GM23338 (cell line): ENCODE measurements around the gene PARP14. TPM values are rescaled to one million over a fixed set of nuclear protein-coding genes. Genes with fewer than 3 reads are reported as not detected.
A peak's percentile ranks its signal among the peaks of the same experiment; 100 is the strongest.

Experiments used
- ATAC-seq: fragments of 200-7000 bp; cut with Tn5 transposase; 3 replicates; pipeline ENCODE4 v1.9.1; 2020
- DNase-seq: peaks from one replicate; pipeline ENCODE4 v3.0.0-alpha.2; 2015; ENCODE audit warnings: low spot score
- H2AFZ ChIP-seq: fragments of 200-600 bp; sonication (generic); 2 replicates; pipeline ENCODE4 v1.8.0; 2016; ENCODE audit warnings: antibody characterized with exemption, mild to moderate bottlenecking, moderate library complexity
- H3F3A ChIP-seq: fragments of 200-600 bp; sonication (generic); replicated peaks from 2 replicates; pipeline ENCODE4 v1.8.0; 2017; ENCODE audit warnings: antibody characterized with exemption, mixed run types, low read depth
- H3K27ac ChIP-seq: fragments of 200-600 bp; sonication (generic); 2 replicates; pipeline ENCODE4 v1.6.1; 2016; ENCODE audit warnings: low read depth
- H3K27me3 ChIP-seq: fragments of 200-600 bp; sonication (generic); 2 replicates; pipeline ENCODE4 v1.8.0; 2016; ENCODE audit warnings: mild to moderate bottlenecking, mixed run types, moderate library complexity; ENCODE audit not compliant: insufficient read depth
- H3K36me3 ChIP-seq: fragments of 200-600 bp; sonication (generic); 2 replicates; pipeline ENCODE4 v1.8.0; 2016; ENCODE audit warnings: mild to moderate bottlenecking; ENCODE audit not compliant: insufficient read depth
- H3K4me1 ChIP-seq: fragments of 200-600 bp; sonication (generic); 2 replicates; pipeline ENCODE4 v1.8.0; 2016; ENCODE audit warnings: mild to moderate bottlenecking, moderate library complexity; ENCODE audit not compliant: insufficient read depth
- H3K4me2 ChIP-seq: fragments of 200-600 bp; sonication (generic); 2 replicates; pipeline ENCODE4 v1.7.1; 2017; ENCODE audit warnings: mixed run types
- H3K4me3 ChIP-seq: fragments of 200-600 bp; sonication (generic); 2 replicates; pipeline ENCODE4 v1.6.1; 2016; ENCODE audit warnings: mixed run types
- H3K79me2 ChIP-seq: fragments of 200-600 bp; sonication (generic); replicated peaks from 2 replicates; pipeline ENCODE4 v1.8.0; 2017; ENCODE audit warnings: mild to moderate bottlenecking; ENCODE audit not compliant: insufficient read depth
- H3K9me2 ChIP-seq: fragments of 200-600 bp; sonication (generic); 2 replicates; pipeline ENCODE4 v1.8.0; 2017; ENCODE audit not compliant: insufficient read depth
- H4K20me1 ChIP-seq: fragments of 200-600 bp; sonication (generic); replicated peaks from 2 replicates; pipeline ENCODE4 v1.8.0; 2017; ENCODE audit warnings: mild to moderate bottlenecking; ENCODE audit not compliant: insufficient read depth
- H3K27ac Mint-ChIP-seq: 2 replicates; pipeline ENCODE4 v1.8.0; 2020; ENCODE audit warnings: inconsistent platforms, mild to moderate bottlenecking, moderate library complexity, mixed read lengths
- H3K27me3 Mint-ChIP-seq: 3 replicates; pipeline ENCODE4 v1.8.0; 2022; ENCODE audit warnings: low read depth, mild to moderate bottlenecking, moderate library complexity, mixed read lengths, inconsistent platforms; ENCODE audit not compliant: insufficient read depth, poor library complexity
- H3K36me3 Mint-ChIP-seq: 3 replicates; pipeline ENCODE4 v1.8.0; 2021; ENCODE audit warnings: low read depth, mild to moderate bottlenecking, inconsistent platforms, moderate library complexity, mixed read lengths
- H3K4me1 Mint-ChIP-seq: 3 replicates; pipeline ENCODE4 v1.8.0; 2020; ENCODE audit warnings: mild to moderate bottlenecking, inconsistent platforms, mixed read lengths
- H3K4me3 Mint-ChIP-seq: 3 replicates; pipeline ENCODE4 v1.8.0; 2021; ENCODE audit warnings: moderate library complexity, mild to moderate bottlenecking, inconsistent platforms, mixed read lengths
- H3K9me3 Mint-ChIP-seq: 3 replicates; pipeline ENCODE4 v1.8.0; 2020; ENCODE audit warnings: moderate library complexity, mild to moderate bottlenecking, inconsistent platforms, mixed read lengths
- CTCF ChIP-seq, 2 experiments: fragments of 200-600 bp in 1 of 2; sonication (generic) in 1 of 2; conservative IDR thresholded peaks; 2 replicates each; pipeline versions ENCODE4 v1.5.1 to v1.6.1; 2016 to 2017; ENCODE audit warnings: antibody characterized with exemption in 2 of 2, low read depth in 2 of 2, mild to moderate bottlenecking in 2 of 2, moderate library complexity in 1 of 2
- ETS1 ChIP-seq: IDR thresholded peaks from 2 replicates; pipeline ENCODE4 v1.6.1; 2016; ENCODE audit warnings: antibody characterized with exemption
- EZH2 ChIP-seq: fragments of 200-600 bp; sonication (generic); IDR thresholded peaks from one replicate; pipeline ENCODE4 v1.8.0; 2017; ENCODE audit warnings: antibody characterized with exemption, mild to moderate bottlenecking, low read depth; ENCODE audit not compliant: unreplicated experiment
- EZH2phosphoT487 ChIP-seq: fragments of 200-600 bp; sonication (generic); IDR thresholded peaks from one replicate; pipeline ENCODE4 v1.8.1; 2018; ENCODE audit warnings: antibody characterized with exemption; ENCODE audit not compliant: unreplicated experiment
- NANOG ChIP-seq: IDR thresholded peaks from 2 replicates; pipeline ENCODE4 v1.6.1; 2016; ENCODE audit warnings: antibody characterized with exemption, borderline replicate concordance
- POLR2AphosphoS5 ChIP-seq: IDR thresholded peaks from 2 replicates; pipeline ENCODE4 v1.6.1; 2016; ENCODE audit warnings: antibody characterized with exemption, low read depth
- REST ChIP-seq: IDR thresholded peaks from one replicate; pipeline ENCODE4 v1.6.1; 2018; ENCODE audit warnings: antibody characterized with exemption; ENCODE audit not compliant: unreplicated experiment
- STAT1 ChIP-seq: IDR thresholded peaks from one replicate; pipeline ENCODE4 v1.6.1; 2016; ENCODE audit warnings: antibody characterized with exemption; ENCODE audit not compliant: unreplicated experiment
- ZNF114 ChIP-seq: fragments of 250-450 bp; sonication (Bioruptor Pico); IDR thresholded peaks from 2 replicates; pipeline ENCODE4 v1.5.0; 2020; ENCODE audit warnings: mild to moderate bottlenecking, moderate library complexity
- ZNF331 ChIP-seq: fragments of 250-450 bp; sonication (Bioruptor Pico); IDR thresholded peaks from 2 replicates; pipeline ENCODE4 v1.5.0; 2020; ENCODE audit warnings: low read depth, mild to moderate bottlenecking, moderate library complexity
- polyA plus RNA-seq: library from polyadenylated mRNA; unstranded; fragments of >200 nt; fragmentation: Nextera tagmentation; extraction: Ambion mirVana; gene quantifications from 2 replicates; pipeline ENCODE4 v1.2.1, GENCODE V29; 2016
- total RNA-seq: library from RNA; depleted of rRNA; stranded (reverse); fragments of >200 nt; shearing (Covaris generic); gene quantifications from 2 replicates; pipeline ENCODE4 v1.2.3, GENCODE V29; 2014

Gene PARP14
- total and polyA plus RNA-seq, 2 experiments from 2014 or later, result 7.8 to 26.0 TPM

GRCh38 chr3:122774564-122774963 is 93.9 kb downstream of the PARP14 start:
- Mint-ChIP-seq H3K4me3 (no peak overlapping the region), H3K36me3 (peaks cover 5% of the 10 kb centered on the region; the same call in 2 of the 3 replicates), H3K4me1 (peaks cover 11% of the 10 kb centered on the region; the same call in 2 of the 3 replicates), H3K27ac (no peak overlapping the region), H3K27me3 (peaks cover 4% of the 10 kb centered on the region), H3K9me3 (peaks cover 5% of the 10 kb centered on the region; the same call in 1 of the 3 replicates)
- DNase-seq, result peak; percentile 54
- H3K4me1 ChIP-seq, result 0 out of 2 replicates have a peak, but pooled peaks cover 3% of the 10 kb centered on the region
- ATAC-seq, result peak; percentile 85
- TF ChIP-seq EZH2, result no peak
- no peak for TF ChIP-seq ZNF114 (CRISPR knock-in tag)
- peak; percentile 30 to 61 for TF ChIP-seq CTCF (conservative IDR thresholded peaks at IDR 0.05; ENCODE audit: low read depth in 2 of 2)
- no peak for TF ChIP-seq ETS1
- H2AFZ ChIP-seq, result no peak overlapping the region
- no peaks in the 10 kb centered on the region for H3K27me3 ChIP-seq
- no peak overlapping the region for H3K4me3 ChIP-seq
- no peak overlapping the region for H3K4me2 ChIP-seq
- H3K79me2 ChIP-seq, result no peaks in the 10 kb centered on the region
- H3K27ac ChIP-seq, result no peak overlapping the region
- H3F3A ChIP-seq, result no peaks in the 10 kb centered on the region
- no peaks in the 10 kb centered on the region for H3K36me3 ChIP-seq
- no peaks in the 10 kb centered on the region for H3K9me2 ChIP-seq
- no peaks in the 10 kb centered on the region for H4K20me1 ChIP-seq

- H3K4me3 ChIP-seq, result no peak overlapping the region
- no peak for TF ChIP-seq EZH2
- no peak for TF ChIP-seq ETS1
- no peak for TF ChIP-seq POLR2AphosphoS5
- no peak for TF ChIP-seq EZH2phosphoT487
- no peak for TF ChIP-seq STAT1
- TF ChIP-seq NANOG, result no peak
- no peak for TF ChIP-seq REST
- no peak for TF ChIP-seq ZNF331 (CRISPR knock-in tag)
- TF ChIP-seq ZNF114 (CRISPR knock-in tag), result no peak
Measured at GRCh38 chr3:122776675-122777468, 96.2 kb downstream of the PARP14 start.

More at GRCh38 chr3:122776675-122777468, 96.2 kb downstream of the PARP14 start:
- Histone ChIP-seq H3K36me3 (peaks cover 3% of the 10 kb centered on the region; the same call in 1 of the 2 replicates), H4K20me1 (no peaks in the 10 kb centered on the region), H2AFZ (no peak overlapping the region), H3K79me2 (no peaks in the 10 kb centered on the region), H3K4me1 (0 out of 2 replicates have a peak, but pooled peaks cover 3% of the 10 kb centered on the region), H3K27ac (no peak overlapping the region), H3K9me2 (no peaks in the 10 kb centered on the region), H3F3A (no peaks in the 10 kb centered on the region), H3K4me2 (no peak overlapping the region), H3K27me3 (no peaks in the 10 kb centered on the region)
- peaks cover 11% of the 10 kb centered on the region; the same call in 2 of the 3 replicates for H3K4me1 Mint-ChIP-seq
- H3K4me3 Mint-ChIP-seq, result no peak overlapping the region
- DNase-seq (no peak), ATAC-seq (no peak)
- H3K9me3 Mint-ChIP-seq, result peaks cover 14% of the 10 kb centered on the region
- peaks cover 4% of the 10 kb centered on the region for H3K27me3 Mint-ChIP-seq
- H3K27ac Mint-ChIP-seq, result 0 out of 2 replicates have a peak overlapping the region, but pooled peaks have one; percentile 44
- H3K36me3 Mint-ChIP-seq, result peaks cover 16% of the 10 kb centered on the region
